Dendritic cell treated with granulocyte-macrophage colony-stimulating factor and Interleukin-4, amounts not matched to agents 40 ng/mL and 50 ng/mL, for 4 days (primary cell): ENCODE results near the gene USP8.
"Not testable (repeated sequence)": the region's sequence is repeated elsewhere in the genome, so short reads cannot be mapped to it uniquely, and the experiment has no call there.

Experiments
- H3K27ac Mint-ChIP-seq: one replicate; pipeline ENCODE4 v1.8.0; 2022; ENCODE audit warnings: mild to moderate bottlenecking, mixed read lengths
- H3K27me3 Mint-ChIP-seq: one replicate; pipeline ENCODE4 v1.8.0; 2022; ENCODE audit warnings: mild to moderate bottlenecking, mixed read lengths
- H3K36me3 Mint-ChIP-seq: one replicate; pipeline ENCODE4 v1.8.0; 2022; ENCODE audit warnings: low read depth, mixed read lengths
- H3K4me1 Mint-ChIP-seq: one replicate; pipeline ENCODE4 v1.8.0; 2022; ENCODE audit warnings: low read depth, mixed read lengths
- H3K4me3 Mint-ChIP-seq: one replicate; pipeline ENCODE4 v1.8.0; 2022; ENCODE audit warnings: mild to moderate bottlenecking, moderate library complexity, mixed read lengths
- H3K9me3 Mint-ChIP-seq: one replicate; pipeline ENCODE4 v1.8.0; 2022; ENCODE audit warnings: mixed read lengths
- intact Hi-C: fragments of 100-400 bp; cut with micrococcal nuclease; formaldehyde crosslinking; loops from one replicate; pipeline ENCODE4 v1.15.0; 2022

USP8 gene

DNA sequence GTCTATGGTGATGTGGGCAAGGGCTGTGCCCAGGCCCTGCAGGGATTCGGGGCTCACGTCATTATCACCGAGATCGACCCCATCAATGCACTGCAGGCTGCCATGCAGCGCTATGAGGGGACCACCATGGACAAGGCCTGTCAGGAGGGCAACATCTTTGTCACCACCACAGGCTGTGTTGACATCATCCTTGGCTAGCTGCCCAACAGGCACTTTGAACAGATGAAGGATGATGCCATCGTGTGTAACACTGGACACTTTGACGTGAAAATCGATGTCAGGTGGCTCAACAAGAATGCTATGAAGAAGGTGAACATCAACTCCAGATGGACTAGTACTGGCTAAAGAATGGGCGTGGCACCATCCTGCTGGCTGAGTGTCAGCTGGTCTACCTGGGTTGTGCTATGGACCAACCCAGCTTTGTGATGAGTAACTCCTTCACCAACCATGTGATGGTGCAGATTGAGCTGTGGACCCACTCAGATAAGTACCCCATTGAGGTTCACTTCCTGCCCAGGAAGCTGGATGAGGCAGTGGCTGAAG lies 6.1 kb upstream of the USP8 start:
- Mint-ChIP-seq H3K9me3 (no peaks in the 10 kb centered on the region), H3K36me3 (no peaks in the 10 kb centered on the region), H3K27me3 (no peaks in the 10 kb centered on the region), H3K4me3 (no peak overlapping the region), H3K4me1 (no peaks in the 10 kb centered on the region), H3K27ac (no peak overlapping the region)
- intact Hi-C loops: no loop called here

DNA sequence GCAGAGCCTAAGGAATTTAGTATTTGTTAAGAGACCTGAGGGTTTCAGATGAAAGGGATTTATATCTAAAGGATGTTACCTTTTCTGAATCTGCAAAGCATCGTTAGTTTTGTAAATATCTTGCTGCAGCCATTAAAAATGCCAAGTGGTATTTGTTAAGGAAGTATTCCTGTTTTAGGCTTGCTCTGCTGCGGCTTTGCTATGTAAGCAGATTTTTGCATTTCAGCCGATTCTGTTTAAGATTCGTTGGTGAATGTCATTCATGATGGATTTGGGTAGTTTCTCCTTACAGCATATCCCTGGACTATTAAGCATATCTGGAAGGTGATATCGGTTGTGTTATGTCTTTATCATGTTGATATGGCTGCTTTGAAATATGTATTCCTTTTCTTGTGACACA lies 1.0 kb downstream of the USP8 start:
- Mint-ChIP-seq H3K27ac (peak overlapping the region; percentile 96), H3K4me3 (peak overlapping the region; percentile 94), H3K4me1 (peaks cover 35% of the 10 kb centered on the region), H3K27me3 (no peaks in the 10 kb centered on the region), H3K9me3 (no peaks in the 10 kb centered on the region), H3K36me3 (peaks cover 34% of the 10 kb centered on the region)
- intact Hi-C loops: no loop called here

DNA sequence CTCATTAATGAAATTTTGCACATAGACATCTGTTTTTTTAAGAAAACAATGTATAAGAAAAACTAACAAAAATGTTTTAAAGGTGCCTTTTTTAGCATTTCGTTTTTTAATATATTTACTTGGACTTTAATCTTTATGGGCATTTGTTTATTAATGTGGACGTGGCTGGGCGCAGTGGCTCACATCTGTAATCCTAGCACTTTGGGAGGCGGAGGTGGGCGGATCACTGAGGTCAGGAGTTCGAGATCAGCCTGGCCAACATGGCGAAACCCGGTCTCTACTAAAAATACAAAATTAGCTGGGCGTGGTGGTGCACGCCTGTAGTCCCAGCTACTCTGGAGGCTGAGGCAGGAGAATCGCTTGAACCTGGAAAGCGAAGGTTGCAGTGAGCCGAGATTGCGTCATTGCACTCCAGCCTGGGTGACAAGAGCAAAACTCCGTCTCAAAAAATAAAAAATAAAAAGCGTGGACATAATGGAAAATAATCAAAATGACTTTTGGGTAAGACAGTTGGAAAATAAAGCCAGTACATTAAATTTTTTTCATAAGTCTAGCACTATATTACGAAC lies 1.6 kb downstream of the USP8 start:
- Mint-ChIP-seq H3K4me1 (peaks cover 38% of the 10 kb centered on the region), H3K27ac (peak overlapping the region; percentile 96), H3K36me3 (peaks cover 35% of the 10 kb centered on the region), H3K4me3 (peak overlapping the region; percentile 94)
- H3K9me3 Mint-ChIP-seq, intact Hi-C loops, H3K27me3 Mint-ChIP-seq: not testable (repeated sequence)

DNA sequence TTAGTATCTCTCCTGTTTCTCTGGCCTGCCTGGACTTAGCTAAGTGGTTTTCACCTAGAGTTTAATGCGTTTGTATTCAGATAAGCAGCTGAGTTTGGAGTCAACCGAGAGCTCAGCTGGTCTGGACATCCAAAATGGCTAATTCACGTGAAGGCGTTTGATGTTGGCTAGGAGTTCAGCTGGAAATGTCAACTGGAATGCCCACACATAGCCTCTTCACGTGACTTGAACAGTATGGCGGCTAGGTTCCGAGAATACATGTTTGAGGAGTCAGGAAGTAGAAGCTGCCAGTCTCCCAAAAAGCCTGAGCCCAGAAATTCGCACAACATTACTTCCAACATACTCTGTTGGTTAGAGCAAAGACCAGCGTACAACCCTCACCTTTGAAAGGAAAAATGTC lies 2.2 kb downstream of the USP8 start:
- H3K9me3 Mint-ChIP-seq: no peaks in the 10 kb centered on the region
- H3K27ac Mint-ChIP-seq: no peak overlapping the region
- no peak overlapping the region for H3K4me3 Mint-ChIP-seq
- intact Hi-C loops: no loop called here
- H3K27me3 Mint-ChIP-seq: no peaks in the 10 kb centered on the region
- H3K4me1 Mint-ChIP-seq: peaks cover 45% of the 10 kb centered on the region
- peaks cover 40% of the 10 kb centered on the region for H3K36me3 Mint-ChIP-seq

DNA sequence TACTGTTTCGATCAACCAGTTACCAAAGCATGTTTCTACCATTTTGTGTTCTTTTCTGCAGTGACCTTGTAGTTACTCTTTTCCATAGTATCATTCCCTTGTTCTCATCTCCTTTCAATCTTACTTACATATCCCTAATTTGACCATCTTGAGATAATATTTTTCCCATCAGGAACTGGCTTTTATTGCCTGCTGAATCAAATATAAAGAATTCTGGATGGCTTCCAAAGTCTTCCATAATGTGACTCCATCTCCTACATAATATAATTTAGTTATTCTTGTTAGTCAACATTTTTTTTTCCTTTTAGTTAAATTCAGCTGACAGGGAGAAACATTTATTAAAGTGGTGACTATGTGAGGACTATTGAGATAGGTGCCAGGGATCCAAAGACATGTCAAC lies 7.0 kb downstream of the USP8 start:
- peaks cover 48% of the 10 kb centered on the region for H3K4me1 Mint-ChIP-seq
- intact Hi-C loops: no loop called here
- no peak overlapping the region for H3K27ac Mint-ChIP-seq
- no peaks in the 10 kb centered on the region for H3K9me3 Mint-ChIP-seq
- H3K36me3 Mint-ChIP-seq: peaks cover 64% of the 10 kb centered on the region
- H3K4me3 Mint-ChIP-seq: no peak overlapping the region
- H3K27me3 Mint-ChIP-seq: no peaks in the 10 kb centered on the region

DNA sequence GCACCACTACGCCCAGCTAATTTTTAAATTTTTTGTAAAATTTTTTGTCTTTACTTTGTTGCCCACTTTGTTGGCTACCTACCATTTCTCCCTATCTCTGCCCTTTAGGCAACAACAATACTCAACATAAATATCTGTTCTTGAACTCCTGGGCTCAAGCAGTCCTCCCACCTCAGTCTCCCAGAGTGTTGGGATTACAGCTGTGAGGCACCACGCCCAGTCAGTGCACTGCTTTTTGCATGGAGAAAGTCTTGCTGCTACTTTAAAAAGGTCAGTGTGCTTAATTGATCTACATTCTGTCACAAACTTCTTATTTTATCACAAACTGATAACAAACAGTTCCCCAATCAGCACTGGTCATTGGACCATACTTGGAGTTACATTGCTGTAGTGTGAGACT lies 8.0 kb downstream of the USP8 start:
- H3K36me3 Mint-ChIP-seq: peaks cover 55% of the 10 kb centered on the region
- no peaks in the 10 kb centered on the region for H3K9me3 Mint-ChIP-seq
- no peak overlapping the region for H3K27ac Mint-ChIP-seq
- H3K4me1 Mint-ChIP-seq: peaks cover 40% of the 10 kb centered on the region
- intact Hi-C loops: no loop called here
- no peak overlapping the region for H3K4me3 Mint-ChIP-seq
- H3K27me3 Mint-ChIP-seq: no peaks in the 10 kb centered on the region

DNA sequence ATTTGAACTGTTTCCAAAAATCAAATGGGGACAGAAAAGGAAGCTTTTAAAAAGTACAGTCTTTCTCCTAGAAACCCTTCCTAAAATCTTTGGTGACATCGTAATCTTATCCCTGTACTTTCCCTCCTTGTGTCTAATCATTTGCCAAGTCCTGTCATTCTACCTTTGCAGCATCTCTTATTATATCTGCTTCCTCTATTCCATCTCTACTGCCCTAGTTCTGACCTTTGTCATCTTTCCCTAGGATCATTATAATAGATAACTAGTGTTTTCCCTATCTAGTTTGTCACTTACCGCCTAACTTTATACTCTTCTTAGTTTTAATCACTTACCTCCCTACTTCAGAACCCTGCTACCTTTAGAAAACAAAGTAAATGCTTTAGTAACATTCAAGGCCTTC lies 11.6 kb downstream of the USP8 start:
- Mint-ChIP-seq H3K9me3 (no peaks in the 10 kb centered on the region), H3K4me1 (peaks cover 23% of the 10 kb centered on the region), H3K36me3 (peaks cover 65% of the 10 kb centered on the region), H3K27me3 (no peaks in the 10 kb centered on the region), H3K4me3 (no peak overlapping the region), H3K27ac (no peak overlapping the region)
- intact Hi-C loops: no loop called here

DNA sequence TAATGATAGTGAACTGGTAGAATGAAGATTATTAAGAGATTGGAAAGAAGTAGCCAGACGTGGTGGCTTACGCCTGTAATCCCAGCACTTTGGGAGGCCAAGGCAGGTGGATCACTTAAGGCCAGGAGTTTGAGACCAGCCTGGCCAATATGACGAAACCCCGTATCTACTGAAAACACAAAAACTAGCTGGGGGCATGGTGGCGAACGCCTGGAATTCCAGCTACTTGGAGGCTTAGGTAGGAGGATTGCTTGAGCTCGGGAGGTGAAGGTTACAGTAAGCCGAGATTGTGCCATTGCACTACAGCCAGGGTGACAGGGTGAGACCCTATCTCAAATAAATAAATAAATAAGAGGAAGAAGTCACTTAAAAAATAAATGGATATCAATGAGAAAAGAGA lies 14.0 kb downstream of the USP8 start:
- Mint-ChIP-seq H3K4me1 (peaks cover 8% of the 10 kb centered on the region), H3K9me3 (no peaks in the 10 kb centered on the region), H3K27me3 (no peaks in the 10 kb centered on the region), H3K4me3 (no peak overlapping the region), H3K36me3 (peaks cover 64% of the 10 kb centered on the region), H3K27ac (no peak overlapping the region)
- intact Hi-C loops: no loop called here

DNA sequence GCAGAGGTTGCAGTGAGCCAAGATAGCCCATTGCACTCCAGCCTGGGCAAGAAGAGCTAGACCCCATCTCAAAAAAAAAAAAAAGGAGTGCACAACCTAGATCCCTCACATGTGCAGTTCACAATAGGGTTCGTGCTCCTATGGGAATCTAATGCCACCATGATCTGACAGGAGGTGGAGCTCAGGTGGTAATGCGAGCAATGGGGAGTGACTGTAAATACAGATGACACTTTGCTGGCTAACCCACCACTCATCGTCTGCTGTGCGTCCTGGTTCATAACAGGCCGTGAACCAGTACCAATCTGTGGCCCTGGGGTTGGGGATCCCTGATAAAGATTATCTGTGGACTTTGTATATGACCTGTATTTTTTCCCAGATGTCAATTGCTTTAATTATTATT lies 16.7 kb downstream of the USP8 start:
- H3K4me1 Mint-ChIP-seq: peaks cover 4% of the 10 kb centered on the region
- no peaks in the 10 kb centered on the region for H3K27me3 Mint-ChIP-seq
- H3K27ac Mint-ChIP-seq: no peak overlapping the region
- intact Hi-C loops: no loop called here
- H3K4me3 Mint-ChIP-seq: no peak overlapping the region
- peaks cover 67% of the 10 kb centered on the region for H3K36me3 Mint-ChIP-seq
- no peaks in the 10 kb centered on the region for H3K9me3 Mint-ChIP-seq

DNA sequence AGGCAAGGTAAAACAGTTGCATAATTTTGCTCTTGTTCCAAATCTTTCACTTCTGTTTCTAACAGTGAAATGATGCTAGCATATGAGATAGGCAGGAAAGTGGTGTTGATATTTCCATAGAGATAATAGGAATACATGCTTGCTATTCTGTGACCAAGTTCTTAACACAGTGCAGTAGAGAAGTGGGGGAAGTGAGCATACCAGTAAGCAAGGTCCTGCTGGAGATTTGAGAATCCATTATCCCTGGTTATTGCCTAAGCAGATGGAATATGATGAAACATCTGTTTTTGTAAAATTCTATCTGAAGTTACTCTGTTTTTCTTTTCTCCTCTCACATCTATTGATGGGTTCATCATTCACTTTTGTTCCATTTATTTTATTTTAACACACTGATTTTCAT lies 28.7 kb downstream of the USP8 start:
- H3K27me3 Mint-ChIP-seq: no peaks in the 10 kb centered on the region
- intact Hi-C loops: no loop called here
- peaks cover 92% of the 10 kb centered on the region for H3K36me3 Mint-ChIP-seq
- peaks cover 5% of the 10 kb centered on the region for H3K4me1 Mint-ChIP-seq
- no peaks in the 10 kb centered on the region for H3K9me3 Mint-ChIP-seq
- H3K4me3 Mint-ChIP-seq: no peak overlapping the region
- H3K27ac Mint-ChIP-seq: no peak overlapping the region

DNA sequence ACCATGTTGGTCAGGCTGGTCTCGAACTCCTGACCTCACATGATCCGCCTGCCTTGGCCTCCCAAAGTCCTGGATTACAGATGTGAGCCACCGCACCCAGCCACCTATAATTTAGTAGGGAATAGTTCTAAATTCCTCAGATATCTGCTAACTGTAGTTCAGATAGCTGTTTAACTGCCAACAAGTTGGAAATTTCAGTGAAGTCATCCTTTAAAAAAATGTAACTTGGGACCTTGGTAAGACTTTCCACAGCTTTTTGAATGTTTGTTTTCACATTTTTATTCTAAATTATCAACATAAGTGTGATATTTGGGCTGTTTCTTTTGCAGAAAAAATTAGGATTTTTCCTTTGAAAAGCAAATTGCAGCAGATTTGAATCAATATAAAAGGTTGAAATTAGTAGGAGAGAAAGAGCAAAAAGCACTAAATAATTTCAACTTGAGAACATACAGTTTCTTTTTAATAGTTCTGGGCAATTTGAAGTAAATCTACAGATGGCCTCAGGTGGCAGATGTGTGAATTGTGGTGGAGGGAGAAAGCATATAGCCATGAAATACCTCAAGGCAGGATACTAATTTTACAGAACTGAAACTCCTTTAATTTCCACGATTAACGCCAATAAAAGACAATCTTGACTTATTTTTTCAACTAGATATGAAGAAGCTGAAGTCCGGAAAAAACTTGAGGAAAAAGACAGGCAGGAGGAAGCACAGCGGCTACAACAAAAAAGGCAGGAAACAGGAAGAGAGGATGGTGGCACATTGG lies 34.3 kb downstream of the USP8 start:
- Mint-ChIP-seq H3K36me3 (peaks cover 100% of the 10 kb centered on the region), H3K4me1 (no peaks in the 10 kb centered on the region), H3K27ac (no peak overlapping the region), H3K4me3 (no peak overlapping the region), H3K9me3 (no peaks in the 10 kb centered on the region), H3K27me3 (no peaks in the 10 kb centered on the region)
- intact Hi-C loops: no loop called here

DNA sequence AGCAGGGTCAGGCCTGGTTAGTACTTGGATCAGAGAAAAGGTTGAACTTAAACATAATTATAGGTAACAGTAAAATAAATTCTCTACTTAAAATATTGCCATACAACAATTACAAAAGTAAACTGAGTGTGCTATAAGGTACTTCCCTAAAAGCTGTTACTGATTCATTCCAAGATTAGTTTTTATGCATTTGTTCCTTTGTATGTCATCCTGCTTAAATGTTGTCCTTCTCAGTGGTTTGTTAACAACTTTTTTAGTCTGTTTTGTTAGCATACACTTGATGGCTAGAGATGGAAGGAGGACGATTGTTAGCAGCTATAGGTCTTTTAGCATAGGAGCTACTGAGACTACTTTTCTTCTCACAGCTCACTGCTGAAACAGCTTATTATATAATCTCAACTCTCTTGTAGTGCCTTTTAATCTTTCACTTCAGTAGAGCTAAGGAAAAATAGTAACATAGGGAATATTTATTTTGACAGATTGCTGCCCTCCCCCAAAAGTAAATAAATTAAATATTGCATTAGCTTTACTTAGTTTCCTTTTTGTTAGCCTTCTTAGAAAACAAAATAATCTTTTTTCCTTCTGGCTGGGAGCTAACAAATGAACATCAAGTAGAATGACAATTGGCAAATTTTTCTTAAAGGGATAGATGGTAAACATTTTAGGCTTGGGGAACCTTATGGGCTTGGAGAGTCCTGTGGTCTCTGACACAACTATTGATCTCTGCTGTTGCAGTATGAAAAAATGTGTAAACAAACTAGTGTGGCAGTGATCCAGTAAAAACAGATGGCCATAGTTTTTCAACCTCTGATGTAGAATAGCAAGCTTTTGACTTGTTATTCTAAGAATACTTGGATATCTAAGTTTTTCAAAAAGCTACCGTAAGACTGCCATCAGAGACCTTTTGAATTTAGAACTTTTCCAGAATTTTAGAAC lies 39.5 kb downstream of the USP8 start:
- Mint-ChIP-seq H3K4me3 (no peak overlapping the region), H3K36me3 (peaks cover 98% of the 10 kb centered on the region), H3K27me3 (no peaks in the 10 kb centered on the region), H3K4me1 (no peaks in the 10 kb centered on the region), H3K27ac (no peak overlapping the region), H3K9me3 (no peaks in the 10 kb centered on the region)
- intact Hi-C loops: no loop called here

DNA sequence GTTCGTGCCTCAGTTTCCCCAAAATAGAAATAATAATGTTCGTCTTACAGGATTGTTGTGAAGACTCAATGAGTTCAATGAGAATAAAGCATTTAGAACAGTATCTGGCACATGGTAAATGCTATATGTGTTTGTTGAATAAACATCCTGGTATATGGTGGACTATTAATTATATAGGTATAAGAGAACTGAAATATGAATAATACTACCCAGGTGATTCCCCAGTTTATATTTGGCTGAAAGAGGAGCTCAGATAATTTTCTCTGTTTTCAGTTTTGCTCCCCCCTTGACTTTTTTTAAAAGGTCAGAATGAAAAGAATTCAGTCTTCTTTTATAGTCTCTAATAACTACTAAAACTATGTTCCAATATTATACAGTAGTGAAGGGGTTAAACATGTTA lies 46.9 kb downstream of the USP8 start:
- peaks cover 79% of the 10 kb centered on the region for H3K36me3 Mint-ChIP-seq
- intact Hi-C loops: no loop called here
- no peak overlapping the region for H3K27ac Mint-ChIP-seq

DNA sequence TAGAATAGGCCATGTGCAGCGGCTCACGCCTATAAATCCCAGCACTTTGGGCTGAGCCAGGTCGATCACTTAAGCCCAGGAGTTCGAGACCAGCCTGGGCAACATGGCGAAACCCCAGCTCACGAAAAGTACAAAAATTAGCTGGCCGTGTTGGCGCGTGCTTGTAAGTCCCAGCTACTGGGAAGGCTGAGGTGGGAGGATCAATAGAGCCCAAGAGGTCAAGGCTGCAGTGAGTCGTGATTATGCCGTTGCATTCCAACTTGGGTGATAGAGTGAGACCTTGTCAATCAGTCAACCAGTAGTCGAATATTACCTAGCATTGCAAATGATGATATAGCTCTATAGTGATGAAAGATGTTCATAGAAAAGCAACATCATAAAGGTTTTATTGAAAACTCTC lies 51.9 kb downstream of the USP8 start:
- Mint-ChIP-seq H3K9me3 (no peaks in the 10 kb centered on the region), H3K36me3 (peaks cover 72% of the 10 kb centered on the region), H3K4me1 (peaks cover 8% of the 10 kb centered on the region), H3K27me3 (no peaks in the 10 kb centered on the region), H3K4me3 (no peak overlapping the region), H3K27ac (no peak overlapping the region)
- intact Hi-C loops: no loop called here

More for the DNA sequence above, 46.9 kb downstream of the USP8 start:
- no peaks in the 10 kb centered on the region for H3K27me3 Mint-ChIP-seq
- H3K4me1 Mint-ChIP-seq: no peaks in the 10 kb centered on the region
- no peak overlapping the region for H3K4me3 Mint-ChIP-seq
- H3K9me3 Mint-ChIP-seq: no peaks in the 10 kb centered on the region
